ENCODE results near the gene TCP11X2. TPM values are rescaled to one million over a fixed set of nuclear protein-coding genes. Genes with fewer than 3 reads are reported as not detected.
"Not testable (repeated sequence)": the region's sequence is repeated elsewhere in the genome, so short reads cannot be mapped to it uniquely, and the experiment has no call there.

The TCP11X2 gene
- polyA plus RNA-seq (2011; rRNA removed) (not detected in 2 replicates), polyA minus RNA-seq (2011; rRNA and poly(A)+ RNA removed) (not detected in 2 replicates)

GRCh38 chrX:102471762-102472220, at the start of gene TCP11X2:
TCP11X2 (minus strand) TSS chrX:102471812.
- H3K27me3 ChIP-seq (ENCODE audit: control insufficient read depth, insufficient read depth, low read length); DNase-seq (ENCODE audit: low read depth); POLR2A ChIA-PET; H3K4me3 ChIP-seq (ENCODE audit: low read depth, low read length); CTCF ChIA-PET; H3K36me3 ChIP-seq (ENCODE audit: control insufficient read depth, insufficient read depth, low read length): not testable (repeated sequence)

GRCh38 chrX:102517326-102517725, 45.7 kb upstream of the TCP11X2 start:
- Histone ChIP-seq H3K4me3 (ENCODE audit: low read depth, low read length) (no peak overlapping the region), H3K27me3 (ENCODE audit: control insufficient read depth, insufficient read depth, low read length) (no peaks in the 10 kb centered on the region), H3K36me3 (ENCODE audit: control insufficient read depth, insufficient read depth, low read length) (no peaks in the 10 kb centered on the region)
- no peak for DNase-seq (ENCODE audit: low read depth)
- ChIA-PET CTCF (no interaction called here), POLR2A (no interaction called here)
- TF ChIP-seq CTCF (IDR thresholded peaks at IDR 0.05; ENCODE audit: insufficient read depth, low read depth, low read length): 0 out of 2 replicates have a peak, but pooled peaks have one; percentile 14

GRCh38 chrX:102515975-102516941, 44.6 kb upstream of the TCP11X2 start, which contains the start of gene TMSB15A:
TMSB15A (minus strand) TSS chrX:102516739.
- no peak for DNase-seq (ENCODE audit: low read depth)
- Histone ChIP-seq H3K36me3 (ENCODE audit: control insufficient read depth, insufficient read depth, low read length) (no peaks in the 10 kb centered on the region), H3K4me3 (ENCODE audit: low read depth, low read length) (peak within 1 kb of the TSS; percentile 55), H3K27me3 (ENCODE audit: control insufficient read depth, insufficient read depth, low read length) (no peaks in the 10 kb centered on the region)
- CTCF ChIA-PET: interaction anchor here (1.4 kb wide), 1 partner anchor 22 kb away, joined by 7 read pairs; no protein-coding TSS in a partner anchor
- no peak for TF ChIP-seq CTCF (IDR thresholded peaks at IDR 0.05; ENCODE audit: insufficient read depth, low read depth, low read length)
- POLR2A ChIA-PET: no interaction called here

- CTCF ChIA-PET: no interaction called here
- no peaks in the 10 kb centered on the region for H3K27me3 ChIP-seq (ENCODE audit: control insufficient read depth, insufficient read depth, low read length)
- H3K4me3 ChIP-seq (ENCODE audit: low read depth, low read length): no peak overlapping the region
- TF ChIP-seq CTCF (IDR thresholded peaks at IDR 0.05; ENCODE audit: insufficient read depth, low read depth, low read length): no peak
- no peak for DNase-seq (ENCODE audit: low read depth)
- no peaks in the 10 kb centered on the region for H3K36me3 ChIP-seq (ENCODE audit: control insufficient read depth, insufficient read depth, low read length)
- POLR2A ChIA-PET: no interaction called here
Measured at GRCh38 chrX:102514536-102514935, 42.9 kb upstream of the TCP11X2 start.

GRCh38 chrX:102498732-102499131, 27.1 kb upstream of the TCP11X2 start:
- no peak overlapping the region for H3K4me3 ChIP-seq (ENCODE audit: low read depth, low read length)
- CTCF ChIA-PET: no interaction called here
- no peaks in the 10 kb centered on the region for H3K36me3 ChIP-seq (ENCODE audit: control insufficient read depth, insufficient read depth, low read length)
- H3K27me3 ChIP-seq (ENCODE audit: control insufficient read depth, insufficient read depth, low read length): no peaks in the 10 kb centered on the region
- TF ChIP-seq CTCF (IDR thresholded peaks at IDR 0.05; ENCODE audit: insufficient read depth, low read depth, low read length): no peak
- no peak for DNase-seq (ENCODE audit: low read depth)
- POLR2A ChIA-PET: no interaction called here
